WTC11 (cell line): ENCODE measurements around the gene ORM2. TPM values are rescaled to one million over a fixed set of nuclear protein-coding genes. Genes with fewer than 3 reads are reported as not detected.

Source experiments
- ATAC-seq: fragments of 200-7000 bp; cut with Tn5 transposase; 2 replicates; pipeline ENCODE4 v1.10.0; 2021; ENCODE audit warnings: mild to moderate bottlenecking, moderate library complexity
- CTCF ChIA-PET: fragments of 300-600 bp; sonication (Branson Sonifier 250); formaldehyde crosslinking; loops from one replicate; lab custom pipeline; 2021; ENCODE audit warnings: antibody characterized with exemption; lab: Charles Lee
- POLR2A ChIA-PET: fragments of 350-600 bp; sonication (Branson Sonifier 250); formaldehyde crosslinking; loops from one replicate; lab custom pipeline; 2021; ENCODE audit warnings: antibody characterized with exemption; lab: Charles Lee
- DNase-seq: peaks from one replicate; pipeline ENCODE4 v3.0.0; 2021; ENCODE audit warnings: low spot score
- H3K27ac Mint-ChIP-seq: 2 replicates; pipeline ENCODE4 v1.8.0; 2021; ENCODE audit warnings: mixed read lengths
- H3K27me3 Mint-ChIP-seq: 2 replicates; pipeline ENCODE4 v1.8.0; 2021; ENCODE audit warnings: low read depth, mild to moderate bottlenecking, moderate library complexity, mixed read lengths
- H3K36me3 Mint-ChIP-seq: 2 replicates; pipeline ENCODE4 v1.8.0; 2021; ENCODE audit warnings: mixed read lengths
- H3K4me1 Mint-ChIP-seq: 2 replicates; pipeline ENCODE4 v1.8.0; 2022; ENCODE audit warnings: mixed read lengths
- H3K4me3 Mint-ChIP-seq: 2 replicates; pipeline ENCODE4 v1.8.0; 2021; ENCODE audit warnings: mild to moderate bottlenecking, moderate library complexity, mixed read lengths
- H3K9me3 Mint-ChIP-seq: 2 replicates; pipeline ENCODE4 v1.8.0; 2021; ENCODE audit warnings: mixed read lengths
- CBFB ChIP-seq: sonication (generic); formaldehyde crosslinking; IDR thresholded peaks from 2 replicates; pipeline ENCODE4 v1.8.1; 2022; ENCODE audit warnings: mild to moderate bottlenecking, low read depth, missing genetic modification reagents
- CREB1 ChIP-seq: sonication (generic); formaldehyde crosslinking; IDR thresholded peaks from 2 replicates; pipeline ENCODE4 v1.8.0; 2023; ENCODE audit warnings: mild to moderate bottlenecking, missing genetic modification reagents
- ESRRA ChIP-seq: sonication (generic); formaldehyde crosslinking; IDR thresholded peaks from 2 replicates; pipeline ENCODE4 v1.8.1; 2022; ENCODE audit warnings: mild to moderate bottlenecking, missing genetic modification reagents, borderline replicate concordance
- FOXK1 ChIP-seq: sonication (generic); formaldehyde crosslinking; IDR thresholded peaks from 2 replicates; pipeline ENCODE4 v1.8.0; 2022; ENCODE audit warnings: mild to moderate bottlenecking, moderate library complexity, missing genetic modification reagents
- FOXP1 ChIP-seq: sonication (generic); formaldehyde crosslinking; IDR thresholded peaks from 2 replicates; pipeline ENCODE4 v1.8.0; 2022; ENCODE audit warnings: missing genetic modification reagents, mild to moderate bottlenecking, moderate library complexity, borderline replicate concordance
- GRHL2 ChIP-seq: fragments of 250-450 bp; sonication (Bioruptor Pico); IDR thresholded peaks from 2 replicates; pipeline ENCODE4 v1.8.0; 2022; ENCODE audit warnings: mild to moderate bottlenecking, moderate library complexity; ENCODE audit not compliant: insufficient replicate concordance, severe bottlenecking
- IRF2 ChIP-seq: sonication (generic); formaldehyde crosslinking; IDR thresholded peaks from 2 replicates; pipeline ENCODE4 v1.8.0; 2022; ENCODE audit warnings: low read depth, missing genetic modification reagents, borderline replicate concordance
- JAZF1 ChIP-seq: fragments of 250-450 bp; sonication (Bioruptor Pico); IDR thresholded peaks from 2 replicates; pipeline ENCODE4 v1.9.0; 2021; ENCODE audit warnings: moderate library complexity, mild to moderate bottlenecking, inconsistent platforms
- NFATC4 ChIP-seq: fragments of 250-450 bp; sonication (Bioruptor Pico); IDR thresholded peaks from 2 replicates; pipeline ENCODE4 v1.9.0; 2021; ENCODE audit warnings: mild to moderate bottlenecking
- NFE2L1 ChIP-seq: sonication (generic); formaldehyde crosslinking; IDR thresholded peaks from 2 replicates; pipeline ENCODE4 v1.8.1; 2023; ENCODE audit warnings: missing genetic modification reagents
- NR1H2 ChIP-seq: sonication (generic); formaldehyde crosslinking; IDR thresholded peaks from 2 replicates; pipeline ENCODE4 v1.9.0; 2021; ENCODE audit warnings: mild to moderate bottlenecking, moderate library complexity, missing genetic modification reagents
- PRRX2 ChIP-seq: fragments of 250-450 bp; sonication (Bioruptor Pico); IDR thresholded peaks from 2 replicates; pipeline ENCODE4 v1.8.0; 2021; ENCODE audit warnings: mild to moderate bottlenecking
- RELA ChIP-seq: sonication (generic); formaldehyde crosslinking; IDR thresholded peaks from 2 replicates; pipeline ENCODE4 v1.8.1; 2022; ENCODE audit warnings: missing genetic modification reagents, mild to moderate bottlenecking, borderline replicate concordance
- TCF7 ChIP-seq: sonication (generic); formaldehyde crosslinking; IDR thresholded peaks from 2 replicates; pipeline ENCODE4 v1.8.0; 2022; ENCODE audit warnings: mild to moderate bottlenecking, low read depth, missing genetic modification reagents, moderate library complexity
- ZBTB21 ChIP-seq: sonication (generic); formaldehyde crosslinking; IDR thresholded peaks from 2 replicates; pipeline ENCODE4 v1.8.1; 2023; ENCODE audit warnings: mild to moderate bottlenecking, missing genetic modification reagents, borderline replicate concordance
- ZNF121 ChIP-seq: sonication (generic); formaldehyde crosslinking; IDR thresholded peaks from 2 replicates; pipeline ENCODE4 v1.8.0; 2023; ENCODE audit warnings: missing genetic modification reagents
- ZNF317 ChIP-seq: sonication (generic); formaldehyde crosslinking; IDR thresholded peaks from 2 replicates; pipeline ENCODE4 v1.8.1; 2023; ENCODE audit warnings: low read depth, mild to moderate bottlenecking, moderate library complexity, missing genetic modification reagents, borderline replicate concordance
- ZNF416 ChIP-seq: fragments of 250-450 bp; sonication (Bioruptor Pico); IDR thresholded peaks from 2 replicates; pipeline ENCODE4 v1.9.0; 2021; ENCODE audit warnings: mild to moderate bottlenecking, inconsistent platforms
- total RNA-seq: library from RNA; stranded (reverse); gene quantifications from 3 replicates; pipeline ENCODE4 v1.2.3, GENCODE V29; 2021
- TF ChIP-seq, protein P1 (sequence below): fragments of 250-450 bp; sonication (Bioruptor Pico); IDR thresholded peaks from 2 replicates; pipeline ENCODE4 v2.1.2; 2022; ENCODE audit warnings: mild to moderate bottlenecking, moderate library complexity
- TF ChIP-seq, protein P2 (sequence below): sonication (generic); formaldehyde crosslinking; IDR thresholded peaks from 2 replicates; pipeline ENCODE4 v1.8.0; 2023; ENCODE audit warnings: mild to moderate bottlenecking, missing genetic modification reagents
- TF ChIP-seq, protein P3 (sequence below): sonication (generic); formaldehyde crosslinking; IDR thresholded peaks from 2 replicates; pipeline ENCODE4 v1.8.0; 2022; ENCODE audit warnings: mild to moderate bottlenecking, missing genetic modification reagents
- TF ChIP-seq, protein P4 (sequence below): sonication (generic); formaldehyde crosslinking; IDR thresholded peaks from 2 replicates; pipeline ENCODE4 v1.8.1; 2022; ENCODE audit warnings: missing genetic modification reagents, borderline replicate concordance
- TF ChIP-seq, protein P5 (sequence below): sonication (generic); formaldehyde crosslinking; IDR thresholded peaks from 2 replicates; pipeline ENCODE4 v1.8.1; 2023; ENCODE audit warnings: mild to moderate bottlenecking, missing genetic modification reagents, moderate library complexity
- TF ChIP-seq, protein P6 (sequence below): sonication (generic); formaldehyde crosslinking; IDR thresholded peaks from 2 replicates; pipeline ENCODE4 v1.8.1; 2023; ENCODE audit warnings: mild to moderate bottlenecking, missing genetic modification reagents, moderate library complexity

Gene ORM2
- total RNA-seq, 1 experiment from 2014 or later, result 1.6 TPM

DNA sequence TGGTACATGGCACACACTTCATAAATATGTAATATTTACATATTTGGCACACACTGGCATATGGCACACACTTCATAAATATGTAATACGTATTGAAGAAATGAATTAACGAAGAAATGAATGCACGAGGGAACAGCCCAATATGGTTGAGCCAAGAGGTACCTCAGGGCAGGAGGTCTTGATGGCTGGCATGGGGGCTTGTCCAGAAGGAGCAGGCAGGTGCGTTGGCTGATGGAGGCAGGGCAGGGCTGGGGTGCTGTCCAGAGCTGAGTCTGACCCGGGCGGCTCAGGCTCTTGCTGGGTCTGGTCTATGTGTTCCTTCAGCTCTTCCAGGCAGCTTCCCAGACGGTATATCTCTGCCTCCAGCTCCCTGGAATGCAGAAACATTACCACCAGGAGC is 31.9 kb downstream of the ORM2 start (continued):
- TF ChIP-seq, protein P1, sequence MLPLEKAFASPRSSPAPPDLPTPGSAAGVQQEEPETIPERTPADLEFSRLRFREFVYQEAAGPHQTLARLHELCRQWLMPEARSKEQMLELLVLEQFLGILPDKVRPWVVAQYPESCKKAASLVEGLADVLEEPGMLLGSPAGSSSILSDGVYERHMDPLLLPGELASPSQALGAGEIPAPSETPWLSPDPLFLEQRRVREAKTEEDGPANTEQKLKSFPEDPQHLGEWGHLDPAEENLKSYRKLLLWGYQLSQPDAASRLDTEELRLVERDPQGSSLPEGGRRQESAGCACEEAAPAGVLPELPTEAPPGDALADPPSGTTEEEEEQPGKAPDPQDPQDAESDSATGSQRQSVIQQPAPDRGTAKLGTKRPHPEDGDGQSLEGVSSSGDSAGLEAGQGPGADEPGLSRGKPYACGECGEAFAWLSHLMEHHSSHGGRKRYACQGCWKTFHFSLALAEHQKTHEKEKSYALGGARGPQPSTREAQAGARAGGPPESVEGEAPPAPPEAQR, result no peak
- TF ChIP-seq ZNF121 (CRISPR knock-in tag) (no peak), JAZF1 (CRISPR knock-in tag) (no peak), PRRX2 (CRISPR knock-in tag) (no peak), ZNF416 (CRISPR knock-in tag) (no peak), ZNF317 (no peak), FOXK1 (CRISPR knock-in tag) (no peak)
- TF ChIP-seq, protein P2, sequence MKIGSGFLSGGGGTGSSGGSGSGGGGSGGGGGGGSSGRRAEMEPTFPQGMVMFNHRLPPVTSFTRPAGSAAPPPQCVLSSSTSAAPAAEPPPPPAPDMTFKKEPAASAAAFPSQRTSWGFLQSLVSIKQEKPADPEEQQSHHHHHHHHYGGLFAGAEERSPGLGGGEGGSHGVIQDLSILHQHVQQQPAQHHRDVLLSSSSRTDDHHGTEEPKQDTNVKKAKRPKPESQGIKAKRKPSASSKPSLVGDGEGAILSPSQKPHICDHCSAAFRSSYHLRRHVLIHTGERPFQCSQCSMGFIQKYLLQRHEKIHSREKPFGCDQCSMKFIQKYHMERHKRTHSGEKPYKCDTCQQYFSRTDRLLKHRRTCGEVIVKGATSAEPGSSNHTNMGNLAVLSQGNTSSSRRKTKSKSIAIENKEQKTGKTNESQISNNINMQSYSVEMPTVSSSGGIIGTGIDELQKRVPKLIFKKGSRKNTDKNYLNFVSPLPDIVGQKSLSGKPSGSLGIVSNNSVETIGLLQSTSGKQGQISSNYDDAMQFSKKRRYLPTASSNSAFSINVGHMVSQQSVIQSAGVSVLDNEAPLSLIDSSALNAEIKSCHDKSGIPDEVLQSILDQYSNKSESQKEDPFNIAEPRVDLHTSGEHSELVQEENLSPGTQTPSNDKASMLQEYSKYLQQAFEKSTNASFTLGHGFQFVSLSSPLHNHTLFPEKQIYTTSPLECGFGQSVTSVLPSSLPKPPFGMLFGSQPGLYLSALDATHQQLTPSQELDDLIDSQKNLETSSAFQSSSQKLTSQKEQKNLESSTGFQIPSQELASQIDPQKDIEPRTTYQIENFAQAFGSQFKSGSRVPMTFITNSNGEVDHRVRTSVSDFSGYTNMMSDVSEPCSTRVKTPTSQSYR (CRISPR knock-in tag), result no peak
- TF ChIP-seq, protein P3, sequence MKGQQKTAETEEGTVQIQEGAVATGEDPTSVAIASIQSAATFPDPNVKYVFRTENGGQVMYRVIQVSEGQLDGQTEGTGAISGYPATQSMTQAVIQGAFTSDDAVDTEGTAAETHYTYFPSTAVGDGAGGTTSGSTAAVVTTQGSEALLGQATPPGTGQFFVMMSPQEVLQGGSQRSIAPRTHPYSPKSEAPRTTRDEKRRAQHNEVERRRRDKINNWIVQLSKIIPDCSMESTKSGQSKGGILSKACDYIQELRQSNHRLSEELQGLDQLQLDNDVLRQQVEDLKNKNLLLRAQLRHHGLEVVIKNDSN (CRISPR knock-in tag), result no peak

DNA sequence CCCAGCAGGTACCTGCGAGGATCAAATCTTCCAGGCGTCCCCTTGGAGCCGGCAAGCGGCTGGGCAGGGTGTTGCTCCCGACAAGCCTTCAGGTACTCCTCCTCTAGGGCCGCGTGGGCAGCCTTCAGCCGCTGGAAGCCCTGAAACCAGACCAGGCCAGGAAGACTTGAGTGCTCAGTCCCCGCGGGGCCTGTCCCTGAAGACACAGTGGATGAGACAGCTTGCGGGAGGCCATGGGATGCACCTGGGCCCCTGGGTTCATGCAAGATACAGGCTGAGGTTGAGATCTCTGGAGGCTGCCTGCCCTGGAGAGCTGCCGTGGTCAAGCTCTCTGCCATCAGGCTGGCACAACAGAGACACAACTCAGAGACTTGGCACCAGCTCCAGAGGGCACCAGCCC is 32.7 kb downstream of the ORM2 start:
- CTCF ChIA-PET, result interaction anchor here (0.6 to 1.4 kb wide), 3 partner anchors 23 to 26 kb away, joined by 3 to 4 read pairs (median 3); no protein-coding TSS in a partner anchor

DNA sequence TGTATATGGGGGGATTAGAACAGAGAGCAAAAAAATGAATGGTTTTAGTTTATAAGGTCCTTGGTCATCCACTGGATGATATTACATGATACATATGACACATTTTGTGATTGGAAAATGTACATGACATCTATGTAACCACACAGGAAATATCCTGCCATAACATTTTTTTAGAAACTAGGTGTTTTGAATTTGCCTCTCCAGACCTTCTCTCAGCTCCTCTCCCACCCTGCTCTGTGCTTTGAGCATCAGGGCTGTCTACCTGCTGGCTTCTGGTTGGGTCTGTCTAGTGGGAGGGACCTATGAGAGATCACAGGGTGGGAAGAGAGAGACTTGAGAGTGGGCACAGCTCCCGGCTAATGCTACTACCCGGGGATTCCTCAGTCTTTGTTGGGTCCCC is 33.8 kb downstream of the ORM2 start:
- Mint-ChIP-seq H3K27me3 (no peaks in the 10 kb centered on the region), H3K4me3 (no peak overlapping the region), H3K27ac (no peak overlapping the region), H3K36me3 (peaks cover 43% of the 10 kb centered on the region), H3K9me3 (no peaks in the 10 kb centered on the region), H3K4me1 (peaks cover 9% of the 10 kb centered on the region)
- DNase-seq (no peak), ATAC-seq (no peak)
- POLR2A ChIA-PET, result interaction anchor here (0.6 kb wide), 1 partner anchor 15 kb away, joined by 3 read pairs; no protein-coding TSS in a partner anchor
- CTCF ChIA-PET, result interaction anchor here (0.8 to 1.4 kb wide), 3 partner anchors 16 to 24 kb away, joined by 3 to 4 read pairs (median 3); no protein-coding TSS in a partner anchor
- no peak for TF ChIP-seq ESRRA (CRISPR knock-in tag)
- TF ChIP-seq, protein P3 (CRISPR knock-in tag), result no peak
- no peak for TF ChIP-seq NFATC4
- no peak for TF ChIP-seq ZBTB21 (CRISPR knock-in tag)
- no peak for TF ChIP-seq CREB1 (CRISPR knock-in tag)
- no peak for TF ChIP-seq IRF2
- no peak for TF ChIP-seq NFE2L1
- no peak for TF ChIP-seq NR1H2 (CRISPR knock-in tag)
- TF ChIP-seq TCF7 (CRISPR knock-in tag), result no peak
- no peak for TF ChIP-seq FOXP1 (CRISPR knock-in tag)
- TF ChIP-seq, protein P4, sequence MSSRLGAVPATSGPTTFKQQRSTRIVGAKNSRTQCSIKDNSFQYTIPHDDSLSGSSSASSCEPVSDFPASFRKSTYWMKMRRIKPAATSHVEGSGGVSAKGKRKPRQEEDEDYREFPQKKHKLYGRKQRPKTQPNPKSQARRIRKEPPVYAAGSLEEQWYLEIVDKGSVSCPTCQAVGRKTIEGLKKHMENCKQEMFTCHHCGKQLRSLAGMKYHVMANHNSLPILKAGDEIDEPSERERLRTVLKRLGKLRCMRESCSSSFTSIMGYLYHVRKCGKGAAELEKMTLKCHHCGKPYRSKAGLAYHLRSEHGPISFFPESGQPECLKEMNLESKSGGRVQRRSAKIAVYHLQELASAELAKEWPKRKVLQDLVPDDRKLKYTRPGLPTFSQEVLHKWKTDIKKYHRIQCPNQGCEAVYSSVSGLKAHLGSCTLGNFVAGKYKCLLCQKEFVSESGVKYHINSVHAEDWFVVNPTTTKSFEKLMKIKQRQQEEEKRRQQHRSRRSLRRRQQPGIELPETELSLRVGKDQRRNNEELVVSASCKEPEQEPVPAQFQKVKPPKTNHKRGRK (CRISPR knock-in tag), result no peak
- no peak for TF ChIP-seq CBFB (CRISPR knock-in tag)

More for the DNA sequence above, 32.7 kb downstream of the ORM2 start:
- Mint-ChIP-seq H3K4me1 (peaks cover 8% of the 10 kb centered on the region), H3K36me3 (peaks cover 49% of the 10 kb centered on the region), H3K27ac (no peak overlapping the region), H3K4me3 (no peak overlapping the region), H3K9me3 (no peaks in the 10 kb centered on the region), H3K27me3 (no peaks in the 10 kb centered on the region)
- TF ChIP-seq GRHL2 (CRISPR knock-in tag), result no peak
- TF ChIP-seq IRF2, result no peak
- TF ChIP-seq, protein P5, sequence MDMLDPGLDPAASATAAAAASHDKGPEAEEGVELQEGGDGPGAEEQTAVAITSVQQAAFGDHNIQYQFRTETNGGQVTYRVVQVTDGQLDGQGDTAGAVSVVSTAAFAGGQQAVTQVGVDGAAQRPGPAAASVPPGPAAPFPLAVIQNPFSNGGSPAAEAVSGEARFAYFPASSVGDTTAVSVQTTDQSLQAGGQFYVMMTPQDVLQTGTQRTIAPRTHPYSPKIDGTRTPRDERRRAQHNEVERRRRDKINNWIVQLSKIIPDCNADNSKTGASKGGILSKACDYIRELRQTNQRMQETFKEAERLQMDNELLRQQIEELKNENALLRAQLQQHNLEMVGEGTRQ (CRISPR knock-in tag), result no peak
- TF ChIP-seq RELA (CRISPR knock-in tag), result no peak
- TF ChIP-seq, protein P6, sequence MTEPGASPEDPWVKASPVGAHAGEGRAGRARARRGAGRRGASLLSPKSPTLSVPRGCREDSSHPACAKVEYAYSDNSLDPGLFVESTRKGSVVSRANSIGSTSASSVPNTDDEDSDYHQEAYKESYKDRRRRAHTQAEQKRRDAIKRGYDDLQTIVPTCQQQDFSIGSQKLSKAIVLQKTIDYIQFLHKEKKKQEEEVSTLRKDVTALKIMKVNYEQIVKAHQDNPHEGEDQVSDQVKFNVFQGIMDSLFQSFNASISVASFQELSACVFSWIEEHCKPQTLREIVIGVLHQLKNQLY (CRISPR knock-in tag), result no peak
- POLR2A ChIA-PET, result no interaction called here
- DNase-seq, result no peak
- no peak for ATAC-seq
